Measurements from ENCODE around the gene SCEL. TPM values are rescaled to one million over a fixed set of nuclear protein-coding genes. Genes with fewer than 3 reads are reported as not detected.

Gene SCEL
- total RNA-seq, 1 experiment from 2014 or later, result 0.07 TPM

Other genes starting within 250 kb of the SCEL start
- 48.5 TPM for gene MYCBP2, start 208.6 kb upstream of the SCEL start, total RNA-seq (2021; ENCODE audit: unreplicated experiment)
- gene SLAIN1, start 162.0 kb downstream of the SCEL start, total RNA-seq (2021; ENCODE audit: unreplicated experiment), result 0.34 TPM